Kidney epithelial cell (primary cell): ENCODE data around the gene MAP3K12. TPM values are rescaled to one million over a fixed set of nuclear protein-coding genes. Genes with fewer than 3 reads are reported as not detected.

Experiments used
- DNase-seq: peaks from one replicate; pipeline ENCODE4 v3.0.0-alpha.2; 2010; ENCODE audit warnings: low read depth
- H3K27me3 ChIP-seq: 2 replicates; pipeline ENCODE4 v1.6.0; 2011; ENCODE audit warnings: low read length; ENCODE audit not compliant: control insufficient read depth, insufficient read depth
- H3K36me3 ChIP-seq: 2 replicates; pipeline ENCODE4 v1.5.1; 2011; ENCODE audit warnings: low read length; ENCODE audit not compliant: control insufficient read depth, insufficient read depth
- H3K4me3 ChIP-seq: 2 replicates; pipeline ENCODE4 v1.5.1; 2011; ENCODE audit warnings: low read depth, mild to moderate bottlenecking, control low read depth, low read length
- total RNA-seq: library from RNA; depleted of rRNA; stranded (reverse); fragments of >200 nt; gene quantifications from 2 replicates; pipeline ENCODE4 v1.2.3, GENCODE V29; 2015
- TF ChIP-seq, protein P1 (sequence below): IDR thresholded peaks from 2 replicates; pipeline ENCODE4 v1.5.1; 2011; ENCODE audit warnings: mild to moderate bottlenecking, moderate library complexity, low read length, control low read depth, inconsistent platforms; ENCODE audit not compliant: insufficient read depth, poor library complexity, severe bottlenecking

Gene MAP3K12
- total RNA-seq, 1 donor from 2014 or later: 12.3 TPM

DNA sequence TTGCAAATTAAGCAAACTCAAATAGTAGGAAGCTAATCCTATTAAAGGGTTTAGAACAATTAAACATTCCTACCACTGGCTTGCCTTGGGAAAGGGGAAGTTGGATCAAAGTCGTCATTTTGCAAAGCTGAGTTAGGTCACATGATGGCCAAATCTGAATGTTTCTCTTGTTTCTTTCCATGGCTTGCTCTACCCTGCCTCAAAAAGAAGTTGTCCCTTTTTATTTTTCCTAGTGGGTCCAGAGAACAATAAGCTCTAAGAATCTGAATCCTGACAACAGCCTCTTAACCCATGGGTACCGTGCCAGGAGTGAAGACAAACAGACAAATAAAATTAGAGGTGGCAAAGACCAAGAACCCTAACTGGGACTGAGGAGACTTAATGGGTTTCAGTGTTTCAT, 34.2 kb upstream of the MAP3K12 start:
- H3K36me3 ChIP-seq: peaks cover 3% of the 10 kb centered on the region
- DNase-seq: no peak
- H3K27me3 ChIP-seq: no peaks in the 10 kb centered on the region
- no peak overlapping the region for H3K4me3 ChIP-seq
- TF ChIP-seq, protein P1, sequence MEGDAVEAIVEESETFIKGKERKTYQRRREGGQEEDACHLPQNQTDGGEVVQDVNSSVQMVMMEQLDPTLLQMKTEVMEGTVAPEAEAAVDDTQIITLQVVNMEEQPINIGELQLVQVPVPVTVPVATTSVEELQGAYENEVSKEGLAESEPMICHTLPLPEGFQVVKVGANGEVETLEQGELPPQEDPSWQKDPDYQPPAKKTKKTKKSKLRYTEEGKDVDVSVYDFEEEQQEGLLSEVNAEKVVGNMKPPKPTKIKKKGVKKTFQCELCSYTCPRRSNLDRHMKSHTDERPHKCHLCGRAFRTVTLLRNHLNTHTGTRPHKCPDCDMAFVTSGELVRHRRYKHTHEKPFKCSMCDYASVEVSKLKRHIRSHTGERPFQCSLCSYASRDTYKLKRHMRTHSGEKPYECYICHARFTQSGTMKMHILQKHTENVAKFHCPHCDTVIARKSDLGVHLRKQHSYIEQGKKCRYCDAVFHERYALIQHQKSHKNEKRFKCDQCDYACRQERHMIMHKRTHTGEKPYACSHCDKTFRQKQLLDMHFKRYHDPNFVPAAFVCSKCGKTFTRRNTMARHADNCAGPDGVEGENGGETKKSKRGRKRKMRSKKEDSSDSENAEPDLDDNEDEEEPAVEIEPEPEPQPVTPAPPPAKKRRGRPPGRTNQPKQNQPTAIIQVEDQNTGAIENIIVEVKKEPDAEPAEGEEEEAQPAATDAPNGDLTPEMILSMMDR: no peak

GRCh38 chr12:53532524-53533445, 33.5 kb upstream of the MAP3K12 start:
- no peak for DNase-seq

DNA sequence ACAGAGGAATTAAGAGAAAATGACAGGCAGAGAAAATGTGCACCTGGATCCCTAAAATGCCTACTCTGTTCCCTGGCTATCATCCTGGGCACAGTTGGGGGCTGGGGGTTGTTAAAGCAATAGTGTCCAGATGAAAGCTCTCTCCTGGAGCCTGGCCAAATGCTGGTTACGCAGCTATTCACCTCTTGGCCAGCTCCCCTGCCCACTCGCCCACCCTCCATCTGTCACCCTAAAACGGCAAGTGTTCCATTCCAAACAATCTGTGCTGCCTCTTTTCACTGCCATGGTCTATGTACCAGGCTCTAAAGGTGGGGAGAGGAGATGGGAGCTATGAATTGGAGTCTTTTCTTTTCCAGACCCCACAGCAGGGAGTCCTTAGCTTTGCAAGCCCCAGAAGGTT, 32.8 kb upstream of the MAP3K12 start:
- peaks cover 3% of the 10 kb centered on the region for H3K36me3 ChIP-seq
- no peak overlapping the region for H3K4me3 ChIP-seq
- TF ChIP-seq, protein P1: no peak
- no peaks in the 10 kb centered on the region for H3K27me3 ChIP-seq
- no peak for DNase-seq

More at GRCh38 chr12:53532524-53533445, 33.5 kb upstream of the MAP3K12 start:
- TF ChIP-seq, protein P1: no peak
- no peaks in the 10 kb centered on the region for H3K27me3 ChIP-seq
- H3K4me3 ChIP-seq: no peak overlapping the region
- H3K36me3 ChIP-seq: peaks cover 3% of the 10 kb centered on the region

DNA sequence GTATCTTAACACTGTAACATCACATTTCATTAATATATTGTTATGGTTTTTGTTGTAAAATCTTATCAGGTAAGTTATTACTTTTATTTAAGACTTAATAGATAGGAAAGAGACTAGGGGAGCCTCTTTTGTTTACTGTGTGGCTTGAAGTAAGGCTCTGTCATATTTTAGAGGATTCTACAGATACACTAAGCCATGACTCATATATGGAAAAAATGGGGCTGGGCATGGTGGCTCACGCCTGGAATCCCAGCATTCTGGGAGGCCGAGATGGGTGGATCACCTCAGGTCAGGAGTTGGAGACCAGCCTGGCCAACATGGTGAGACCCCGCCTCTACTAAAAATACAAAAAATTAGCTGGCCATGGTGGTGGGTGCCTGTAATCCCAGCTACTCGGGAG, 31.7 kb upstream of the MAP3K12 start:
- no peak overlapping the region for H3K4me3 ChIP-seq
- no peaks in the 10 kb centered on the region for H3K27me3 ChIP-seq
- H3K36me3 ChIP-seq: peaks cover 3% of the 10 kb centered on the region
- TF ChIP-seq, protein P1: no peak
- no peak for DNase-seq

DNA sequence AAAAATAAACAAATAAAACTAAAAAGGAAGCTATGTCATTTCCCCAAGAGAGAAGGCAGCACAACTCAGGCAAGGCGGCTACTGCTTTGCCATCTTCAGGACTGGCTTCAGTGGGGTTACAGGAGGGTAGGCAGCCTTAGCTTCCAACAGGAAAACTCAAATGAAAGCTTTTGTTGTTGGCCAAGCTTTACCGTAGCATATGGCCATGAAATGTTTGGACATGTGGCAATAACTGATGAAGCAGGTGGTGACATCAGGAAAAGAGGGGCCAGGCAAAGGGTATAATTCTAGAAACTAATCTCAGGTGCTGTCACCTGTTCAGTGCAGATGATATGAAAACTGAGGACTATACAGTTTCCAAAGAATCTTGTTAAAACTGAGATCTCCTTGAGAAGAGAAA, 30.8 kb upstream of the MAP3K12 start:
- DNase-seq: no peak
- TF ChIP-seq, protein P1: no peak
- Histone ChIP-seq H3K4me3 (no peak overlapping the region), H3K27me3 (no peaks in the 10 kb centered on the region), H3K36me3 (peaks cover 3% of the 10 kb centered on the region)
